Ramos (cell line): ENCODE results near the gene TNFAIP6.

ENCODE experiments used
- in situ Hi-C: fragments of 300-500 bp; cut with MboI; formaldehyde crosslinking; loops from one replicate; pipeline ENCODE4 v1.14.3; 2022; ENCODE audit warnings: low sequenced_read_pairs; ENCODE audit not compliant: unreplicated experiment

The TNFAIP6 gene

DNA sequence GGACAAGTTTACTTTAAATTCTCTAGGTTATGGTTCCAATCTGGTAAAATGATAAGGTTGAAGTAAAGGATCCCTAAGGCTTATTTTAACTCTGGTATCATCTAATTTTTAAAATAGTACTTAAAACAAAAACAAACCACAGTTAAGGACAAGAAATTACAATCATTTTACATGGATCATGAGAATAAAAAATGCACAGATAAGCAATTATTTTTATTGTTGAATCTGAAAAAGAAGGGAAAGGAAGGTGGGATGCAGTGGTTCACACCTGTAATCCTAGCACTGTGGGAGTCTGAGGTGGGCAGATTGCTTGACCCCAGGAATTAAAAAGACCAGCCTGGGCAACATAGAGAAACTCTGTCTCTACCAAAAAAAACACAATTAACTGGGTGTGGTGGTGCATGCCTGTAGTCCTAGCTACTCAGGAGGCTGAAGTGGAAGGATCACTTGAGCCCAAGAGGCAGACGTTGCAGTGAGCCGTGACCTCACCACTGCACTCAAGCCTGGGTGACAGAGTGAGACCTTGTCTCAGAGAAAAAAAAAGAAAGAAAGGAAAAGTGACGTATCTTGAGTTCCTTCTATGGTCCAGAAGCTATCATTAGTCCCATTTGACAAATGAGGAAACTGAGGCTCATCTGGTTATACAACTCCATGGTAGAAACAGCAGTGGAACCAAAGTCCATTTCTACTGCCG lies 2.5 kb downstream of the TNFAIP6 start:
- in situ Hi-C loops = no loop called here

DNA sequence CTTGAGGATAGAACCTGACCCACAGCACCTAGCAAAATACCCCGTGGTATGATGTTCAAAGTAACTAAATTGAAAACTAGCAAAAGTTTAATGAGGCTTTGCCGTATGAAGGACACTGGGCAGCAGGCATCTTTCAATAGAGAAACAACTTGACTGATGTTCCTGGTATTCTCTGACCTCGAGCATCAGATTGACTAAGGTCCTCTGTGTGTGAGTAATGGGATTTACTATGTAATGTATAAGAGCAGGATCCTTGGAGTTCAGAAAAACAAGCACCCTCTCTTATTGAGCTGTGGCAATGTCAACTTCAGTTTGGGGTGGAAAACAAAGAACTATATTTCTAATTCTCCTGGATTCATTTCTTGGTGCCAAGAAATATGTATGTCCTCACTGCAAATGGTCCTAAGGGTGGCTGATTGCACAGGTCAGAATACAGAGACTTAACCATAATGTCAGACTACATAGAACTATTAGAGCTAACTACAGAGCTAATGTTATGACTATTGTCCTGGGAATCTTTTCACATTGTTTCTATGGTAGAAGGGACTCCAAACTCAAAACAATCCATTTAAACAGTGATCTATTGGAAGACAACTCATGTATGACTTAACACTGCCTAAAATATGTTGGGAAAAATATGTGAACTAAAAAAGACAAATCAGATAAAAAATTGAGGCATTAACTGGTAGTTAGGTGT lies 4.4 kb downstream of the TNFAIP6 start:
- in situ Hi-C loops = no loop called here

DNA sequence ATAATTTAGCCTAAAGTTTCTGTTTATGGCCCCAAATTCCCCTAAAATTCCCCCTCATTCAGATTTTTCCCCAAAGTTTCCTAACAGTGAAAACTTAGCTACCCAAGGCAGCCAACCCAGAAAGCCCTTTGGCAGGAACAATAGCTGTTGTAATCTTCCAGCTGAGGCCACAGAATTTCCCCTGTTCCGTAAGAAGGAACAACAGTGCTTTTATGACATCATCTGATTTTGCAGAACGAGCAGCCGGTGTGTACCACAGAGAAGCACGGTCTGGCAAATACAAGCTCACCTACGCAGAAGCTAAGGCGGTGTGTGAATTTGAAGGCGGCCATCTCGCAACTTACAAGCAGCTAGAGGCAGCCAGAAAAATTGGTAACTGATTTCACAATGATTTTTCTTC lies 6.3 kb downstream of the TNFAIP6 start:
- in situ Hi-C loops = no loop called here

DNA sequence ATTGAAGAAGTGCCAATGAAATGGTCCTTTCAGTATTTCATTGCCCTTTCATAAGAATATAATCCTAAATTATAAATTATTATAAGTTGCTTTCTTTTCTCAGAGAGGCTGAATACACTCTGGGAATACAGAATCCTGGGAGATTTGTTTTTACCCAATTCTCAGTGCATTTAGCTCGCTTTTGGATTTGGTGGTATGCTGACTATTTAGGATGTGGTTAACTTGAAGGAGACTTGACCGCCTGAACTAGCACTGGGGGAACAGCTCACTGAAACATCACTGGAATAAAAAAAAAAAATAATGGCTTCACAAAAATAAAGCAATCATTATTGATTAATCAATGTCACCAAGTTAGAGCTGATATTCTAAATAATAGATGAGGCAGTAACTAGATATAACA lies 10.2 kb downstream of the TNFAIP6 start:
- in situ Hi-C loops = no loop called here

DNA sequence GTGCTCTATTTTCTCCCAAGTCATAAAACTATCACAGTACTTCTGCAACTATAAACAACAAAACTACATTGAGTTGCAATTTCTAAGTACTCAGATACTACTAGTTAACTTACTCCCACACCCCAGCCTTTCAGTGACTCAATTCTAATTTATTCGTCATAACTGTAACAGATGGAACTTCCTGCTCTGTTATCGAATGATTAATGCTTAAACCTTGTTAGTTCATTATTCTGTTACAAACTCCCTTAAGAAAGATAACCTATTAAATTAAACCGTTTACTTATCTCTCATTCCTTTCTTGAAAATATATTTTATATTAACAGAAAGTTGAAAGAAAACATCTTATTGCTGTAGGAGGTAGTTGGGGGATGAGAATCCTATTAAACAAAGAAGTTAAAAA lies 17.0 kb downstream of the TNFAIP6 start:
- in situ Hi-C loops = no loop called here

DNA sequence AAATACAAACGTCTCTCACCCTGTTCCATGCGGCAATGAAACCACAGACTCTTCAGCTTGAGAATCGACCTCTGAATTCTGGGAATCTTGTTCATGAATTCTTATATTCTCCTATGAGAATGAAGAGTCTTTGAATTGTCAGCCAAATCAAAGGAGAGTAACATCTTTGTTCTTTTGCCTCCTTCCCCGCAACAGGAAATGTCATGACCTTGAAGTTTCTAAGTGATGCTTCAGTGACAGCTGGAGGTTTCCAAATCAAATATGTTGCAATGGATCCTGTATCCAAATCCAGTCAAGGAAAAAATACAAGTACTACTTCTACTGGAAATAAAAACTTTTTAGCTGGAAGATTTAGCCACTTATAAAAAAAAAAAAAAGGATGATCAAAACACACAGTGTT lies 21.8 kb downstream of the TNFAIP6 start:
- in situ Hi-C loops = no loop called here

DNA sequence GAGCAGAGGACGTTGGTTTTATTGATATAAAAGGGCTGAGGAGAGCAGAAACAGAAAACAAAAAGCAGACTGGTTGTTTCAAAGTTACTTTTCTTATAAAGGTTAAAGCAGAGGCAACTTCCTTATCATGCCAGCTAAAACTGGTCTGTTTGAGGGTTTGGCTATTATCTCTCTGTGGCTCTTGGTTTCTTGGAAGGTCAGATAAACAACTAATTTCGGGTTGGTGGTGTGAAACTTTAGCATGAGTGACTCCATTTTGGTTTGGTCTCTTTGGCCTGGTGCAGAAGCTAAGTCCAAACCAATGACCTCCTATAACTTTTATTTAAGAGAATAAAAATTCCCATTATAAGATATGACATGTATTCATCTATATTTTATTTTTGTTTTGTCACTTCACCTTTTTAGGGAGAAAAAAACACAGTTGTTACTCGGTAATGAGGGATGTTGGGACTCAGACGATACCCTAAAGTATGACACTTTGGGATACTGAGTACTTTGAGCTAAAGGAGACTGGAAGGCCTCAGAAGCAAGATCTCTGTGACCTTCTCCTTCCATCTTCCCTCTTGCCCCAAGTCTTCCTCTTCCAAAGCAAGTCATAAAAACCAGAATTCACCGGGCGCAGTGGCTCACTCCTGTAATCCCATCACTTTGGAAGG lies 23.3 kb downstream of the TNFAIP6 start:
- in situ Hi-C loops = no loop called here

DNA sequence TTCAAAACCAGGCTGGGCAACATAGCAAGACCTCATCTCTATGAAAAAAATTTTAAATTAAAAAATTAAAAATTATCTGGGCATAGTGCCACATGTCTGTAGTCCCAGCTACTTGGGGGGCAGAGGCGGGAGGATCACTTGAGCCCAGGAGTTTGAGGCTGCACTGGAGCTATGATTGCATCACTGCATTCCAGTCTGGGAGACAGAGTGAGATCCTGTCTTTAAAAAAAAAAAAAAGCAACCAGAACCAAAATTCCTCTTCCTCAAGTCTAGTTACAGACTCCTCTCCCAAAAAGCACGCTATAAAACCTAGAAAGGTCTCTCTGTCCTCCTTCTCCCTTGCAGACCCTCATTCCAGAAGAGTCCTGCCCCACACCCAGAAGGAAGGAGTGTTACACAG lies 23.9 kb downstream of the TNFAIP6 start:
- in situ Hi-C loops = no loop called here

DNA sequence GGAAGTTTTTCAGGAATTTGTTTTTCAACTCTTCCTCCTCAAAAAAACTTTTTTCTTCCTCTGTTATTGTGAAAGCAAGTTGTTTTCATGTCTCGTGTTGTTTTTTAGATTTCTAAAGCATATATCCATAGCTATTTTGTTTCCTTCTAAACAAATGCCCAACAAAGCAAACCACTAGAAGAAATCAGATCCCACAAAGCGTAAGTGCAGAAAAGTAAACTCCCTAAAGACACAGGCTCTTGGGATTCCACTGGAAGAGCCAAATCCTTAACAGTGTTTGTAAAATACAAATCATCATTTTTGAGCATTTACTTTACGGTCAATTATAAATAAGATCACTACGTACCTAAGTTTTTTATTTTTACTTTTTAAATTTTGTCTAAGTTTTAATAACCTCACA lies 30.6 kb downstream of the TNFAIP6 start:
- in situ Hi-C loops = no loop called here

DNA sequence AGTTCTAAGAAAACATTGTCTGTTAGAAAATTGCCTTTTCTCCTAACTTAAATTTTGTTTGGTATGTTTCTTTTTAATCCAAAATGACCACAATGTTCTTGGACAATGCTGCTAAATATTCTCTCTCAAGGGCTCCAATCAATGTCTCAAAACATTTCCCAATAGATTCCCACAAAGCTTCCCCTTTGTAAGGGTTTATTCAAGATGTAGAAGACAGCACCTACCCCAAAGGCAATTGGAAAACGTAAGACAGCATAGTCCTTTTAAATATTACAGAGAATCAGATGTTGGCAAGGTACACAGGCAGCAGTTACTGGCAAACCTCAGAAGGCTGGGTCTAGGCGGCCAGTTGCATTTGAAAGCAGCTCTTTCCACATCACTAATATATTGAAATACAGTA lies 34.0 kb downstream of the TNFAIP6 start:
- in situ Hi-C loops = no loop called here

DNA sequence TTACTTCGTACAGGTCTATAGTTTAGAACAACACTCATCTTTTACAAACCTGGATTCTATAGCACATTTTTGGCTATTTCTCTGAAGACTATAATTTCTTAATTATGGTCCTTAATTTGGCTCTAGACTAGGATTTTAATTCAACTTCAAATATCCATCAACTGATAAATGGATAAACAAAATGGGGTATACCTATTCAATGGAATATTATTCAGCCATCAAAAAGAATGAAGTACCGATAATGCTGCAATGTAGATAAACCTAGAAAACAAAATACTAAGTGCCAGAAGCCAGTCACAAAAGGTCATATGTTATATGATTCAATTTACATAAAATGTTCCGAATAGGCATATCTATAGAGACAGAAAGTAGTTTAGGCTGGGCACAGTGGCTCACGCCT lies 37.1 kb downstream of the TNFAIP6 start:
- in situ Hi-C loops = no loop called here

DNA sequence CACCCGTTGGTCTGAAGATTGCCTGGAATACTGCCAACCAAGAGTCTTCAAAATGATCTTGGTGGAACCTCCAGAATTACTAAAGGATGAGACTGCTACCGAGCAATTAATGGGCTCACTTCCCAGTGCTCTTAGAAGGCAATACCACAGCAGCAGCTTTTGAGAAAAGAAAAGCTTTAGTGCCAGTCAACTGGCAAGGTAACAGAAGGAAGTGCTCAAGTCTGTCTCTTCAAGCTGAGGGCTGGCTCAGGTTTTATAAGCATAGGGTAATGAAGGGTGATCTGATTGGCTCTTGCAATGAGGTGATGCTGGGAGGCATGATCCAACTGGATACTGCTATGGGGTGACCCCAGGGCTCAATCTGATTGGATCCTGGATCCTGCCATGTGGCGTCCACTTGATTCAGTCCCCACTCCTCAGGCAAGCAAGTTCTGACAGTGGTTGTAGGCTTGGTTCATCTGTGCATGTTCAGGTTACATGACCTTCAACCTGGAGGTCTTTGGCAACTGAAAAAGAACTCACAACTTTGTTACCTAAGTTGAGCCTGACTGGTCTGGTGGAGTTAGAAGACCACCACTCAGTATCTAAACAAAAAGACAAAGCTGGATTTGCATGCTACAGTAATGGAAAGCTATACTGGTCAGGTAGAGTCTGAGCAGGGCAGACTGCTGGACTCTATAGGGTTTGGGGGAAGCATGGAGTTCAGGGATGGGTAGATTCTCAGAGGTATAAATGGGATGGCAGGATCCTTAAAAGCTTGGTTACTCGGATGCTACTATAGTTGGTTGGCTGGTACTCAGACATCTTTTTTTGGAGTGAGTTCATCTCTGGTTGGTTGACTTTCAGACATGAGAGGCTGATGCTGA lies 38.4 kb downstream of the TNFAIP6 start:
- in situ Hi-C loops = no loop called here

DNA sequence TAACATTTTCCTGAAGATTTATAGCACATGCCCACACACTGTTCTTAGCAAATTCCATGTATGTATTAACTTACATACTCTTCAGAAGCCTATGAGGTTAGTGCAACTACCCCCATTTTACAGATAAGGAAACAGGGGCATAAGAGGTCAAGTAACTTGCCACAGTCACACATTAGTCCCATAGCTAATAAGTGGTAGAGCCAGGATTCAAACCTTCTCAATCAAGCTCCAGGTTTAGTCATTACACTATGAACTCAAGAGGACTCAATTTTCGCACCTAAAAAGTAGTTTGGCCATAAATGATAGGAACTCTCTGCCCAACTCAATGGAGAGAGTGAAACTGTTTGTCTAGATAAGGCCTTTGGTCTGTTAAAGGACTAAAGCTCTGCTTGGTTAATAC lies 42.6 kb downstream of the TNFAIP6 start:
- in situ Hi-C loops = no loop called here

DNA sequence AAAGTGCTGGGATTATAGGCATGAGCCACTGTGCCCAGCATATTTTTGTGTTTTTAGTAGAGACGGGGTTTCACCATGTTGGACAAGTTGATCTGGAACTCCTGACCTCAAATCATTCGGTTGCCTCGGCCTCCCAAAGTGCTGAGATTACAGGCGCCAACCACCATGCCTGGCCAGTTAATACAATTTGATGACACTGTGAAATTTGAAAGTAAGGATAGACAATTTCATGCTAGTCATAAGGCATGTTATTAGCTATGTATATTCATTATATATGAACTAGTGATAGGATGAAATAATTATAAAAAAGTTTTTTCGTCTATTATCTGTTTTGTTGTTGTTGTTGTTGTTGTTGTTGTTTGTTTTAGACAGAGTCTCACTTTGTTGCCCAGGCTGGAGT lies 43.8 kb downstream of the TNFAIP6 start:
- in situ Hi-C loops = no loop called here

DNA sequence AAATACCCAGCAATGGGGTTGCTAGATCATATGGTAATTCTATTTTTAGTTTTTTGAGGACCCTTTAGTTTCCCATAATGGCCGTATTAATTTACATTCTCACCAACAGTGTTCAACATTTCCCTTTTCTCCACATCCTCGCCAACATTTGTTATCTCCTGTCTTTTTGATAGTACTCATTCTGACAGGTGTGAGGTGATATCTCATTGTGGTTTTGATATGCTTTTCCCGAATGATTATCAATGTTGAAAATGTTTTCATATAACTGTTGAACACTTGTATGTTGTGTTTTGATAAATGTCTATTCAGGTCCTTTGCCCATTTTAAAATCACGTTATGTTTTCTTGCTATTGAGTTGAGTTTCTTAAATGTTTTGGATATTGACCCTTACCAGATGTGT lies 46.5 kb downstream of the TNFAIP6 start:
- in situ Hi-C loops = no loop called here

DNA sequence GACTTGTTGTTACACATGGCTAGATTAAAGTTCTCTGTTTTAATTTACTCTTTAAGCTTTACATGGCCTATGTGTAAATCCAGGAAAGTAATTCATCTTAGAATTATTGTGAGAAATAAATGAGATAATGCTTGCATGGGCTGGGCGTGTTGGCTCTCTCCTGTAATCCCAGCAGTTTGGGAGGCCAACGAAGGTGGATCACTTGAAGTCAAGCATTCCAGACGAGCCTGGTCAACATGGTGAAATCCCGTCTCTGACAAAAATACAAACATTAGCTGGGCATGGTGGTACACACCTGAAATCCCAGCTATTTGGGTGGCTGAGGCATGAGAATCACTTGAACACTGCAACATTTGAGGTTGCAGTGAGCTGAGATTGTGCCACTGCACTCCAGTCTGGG lies 48.0 kb downstream of the TNFAIP6 start:
- in situ Hi-C loops = no loop called here

DNA sequence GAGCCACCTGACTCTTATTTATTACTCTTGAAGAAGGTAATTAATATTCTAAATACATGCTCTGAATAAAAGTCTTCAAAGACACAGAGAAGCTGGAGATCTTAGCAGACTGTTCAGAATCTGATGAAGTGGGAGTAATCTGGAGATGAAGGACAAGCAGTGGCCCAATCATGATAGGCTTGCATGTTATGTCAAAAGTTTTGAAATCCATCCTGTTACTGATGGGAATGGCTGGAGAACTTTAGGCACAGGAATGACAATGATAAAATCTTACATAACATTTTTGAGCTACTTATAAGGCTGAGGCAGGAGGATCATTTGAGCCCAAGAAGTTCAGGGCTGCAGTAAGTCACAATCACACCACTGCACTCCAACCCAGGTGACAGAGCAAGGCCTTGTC lies 49.9 kb downstream of the TNFAIP6 start:
- in situ Hi-C loops = no loop called here

DNA sequence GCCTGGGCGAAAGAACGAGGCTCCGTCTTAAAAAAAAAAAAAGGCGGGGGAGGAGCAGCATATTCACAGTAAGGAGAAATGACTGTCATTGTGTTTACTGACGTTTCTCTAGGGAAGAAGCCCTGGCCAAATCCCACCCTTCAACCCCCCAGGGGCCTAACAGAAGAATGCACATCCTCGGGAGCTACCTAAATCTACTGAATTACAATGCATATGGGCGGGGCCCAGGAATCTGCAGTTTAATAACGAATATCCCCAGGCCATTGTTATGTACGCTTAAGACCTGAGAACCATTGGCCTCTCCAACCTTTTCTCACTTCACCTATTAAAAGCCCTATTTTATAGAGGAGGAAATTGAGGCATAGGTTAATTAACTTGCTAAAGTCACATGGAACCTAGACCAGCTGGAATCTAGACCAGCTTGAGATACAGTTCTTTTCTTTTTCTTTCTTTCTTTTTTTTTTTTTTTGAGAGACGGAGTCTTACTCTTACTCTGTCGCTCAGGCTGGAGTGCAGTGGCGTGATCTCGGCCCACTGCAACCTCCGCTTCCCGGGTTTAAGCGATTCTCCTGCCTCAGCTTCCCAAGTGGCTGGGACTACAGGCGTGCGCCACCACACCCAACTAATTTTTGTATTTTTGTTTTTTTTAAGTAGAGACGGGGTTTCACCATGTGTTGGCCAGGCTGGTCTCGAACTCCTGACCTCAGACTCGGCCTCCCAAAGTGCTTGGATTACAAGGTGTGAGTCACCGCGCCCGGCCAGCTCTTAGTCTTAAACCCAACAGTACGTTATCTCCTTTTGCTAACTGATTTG lies 51.6 kb downstream of the TNFAIP6 start:
- in situ Hi-C loops = no loop called here

DNA sequence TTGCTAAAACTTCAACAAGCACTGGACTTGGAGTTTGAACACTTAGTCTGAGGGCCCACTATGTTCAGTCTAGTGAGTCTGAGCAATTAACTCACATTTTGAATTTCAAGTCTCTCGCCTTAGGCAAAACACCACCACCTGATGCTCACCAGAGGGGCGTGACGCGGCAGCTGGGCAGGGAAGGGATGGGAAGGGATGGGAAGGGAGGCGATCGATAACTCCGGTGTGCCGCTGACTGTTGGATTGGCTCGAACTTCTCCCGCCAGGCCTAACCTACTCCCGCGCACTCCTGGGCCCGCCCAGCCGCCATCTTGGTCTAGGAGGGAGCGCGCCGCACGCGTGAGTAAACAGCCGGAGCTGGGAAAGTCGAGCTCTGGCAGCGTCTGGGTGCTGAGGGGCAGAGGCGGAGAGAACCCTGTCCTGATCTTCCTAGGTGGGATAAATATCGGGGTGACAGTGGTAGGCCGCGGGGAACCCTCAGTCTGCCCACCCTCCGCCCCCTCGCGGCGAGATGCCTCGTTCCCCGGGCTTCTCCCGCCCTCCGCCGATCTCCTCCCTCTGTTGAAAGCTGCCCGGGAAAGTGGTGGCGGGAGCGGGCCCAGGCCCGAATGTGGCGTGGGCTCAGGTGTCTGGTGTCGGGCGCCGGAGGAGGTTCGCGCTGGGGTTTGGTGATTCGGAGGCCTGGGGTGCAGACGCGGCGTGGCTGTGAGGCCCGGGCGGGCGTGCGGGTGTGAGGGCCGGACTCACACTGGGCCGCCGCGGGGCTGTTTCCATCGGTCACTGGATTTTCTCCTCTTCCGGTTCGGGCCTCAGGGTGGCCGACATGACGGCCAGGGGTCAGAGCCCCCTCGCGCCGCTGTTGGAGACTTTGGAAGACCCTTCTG lies 52.5 kb downstream of the TNFAIP6 start, which contains the start of gene RIF1:
RIF1 (plus strand) TSS at position 302 of the 884 bp plus-strand sequence; CDS start at position 824, 522 bp downstream.
- in situ Hi-C loops = no loop called here
